CD14-positive monocyte (primary cell): ENCODE results near the gene PTPRN. TPM values are rescaled to one million over a fixed set of nuclear protein-coding genes. Genes with fewer than 3 reads are reported as not detected.
"Not testable (repeated sequence)": the region's sequence is repeated elsewhere in the genome, so short reads cannot be mapped to it uniquely, and the experiment has no call there.

Source experiments
- DNase-seq, 3 donors: peaks; one replicate each; pipeline ENCODE4 v3.0.0-alpha.2; 2011 to 2022
- H2AFZ ChIP-seq: 2 replicates; pipeline ENCODE4 v1.6.0; 2012; ENCODE audit warnings: mild to moderate bottlenecking, low read depth, low read length, inconsistent platforms; ENCODE audit not compliant: insufficient read depth, poor library complexity, severe bottlenecking
- H3K27ac ChIP-seq, 2 donors: 1 replicate in 1 of 2; 2 replicates in 1 of 2; pipeline ENCODE4 v1.5.1; 2012 to 2013; ENCODE audit warnings: low read length in 2 of 2, control low read depth in 1 of 2, inconsistent platforms in 1 of 2, low read depth in 1 of 2, mild to moderate bottlenecking in 1 of 2
- H3K27me3 ChIP-seq, 2 donors: one replicate each; pipeline versions ENCODE4 v1.6.0 to v1.6.1; 2011 to 2013; ENCODE audit warnings: low read length in 2 of 2; ENCODE audit not compliant: control insufficient read depth in 2 of 2, insufficient read depth in 2 of 2
- H3K36me3 ChIP-seq, 2 donors: replicated peaks in 1 of 2; 1 replicate in 1 of 2; 2 replicates in 1 of 2; pipeline versions ENCODE4 v1.5.1 to v1.6.1; 2012 to 2013; ENCODE audit warnings: low read length in 2 of 2, control low read depth in 1 of 2, inconsistent platforms in 1 of 2, mild to moderate bottlenecking in 1 of 2; ENCODE audit not compliant: insufficient read depth in 2 of 2, control insufficient read depth in 1 of 2
- H3K4me1 ChIP-seq, 2 donors: 1 replicate in 1 of 2; 2 replicates in 1 of 2; pipeline versions ENCODE4 v1.5.1 to v1.6.1; 2012 to 2013; ENCODE audit warnings: low read length in 2 of 2, control low read depth in 1 of 2, inconsistent platforms in 1 of 2, mild to moderate bottlenecking in 1 of 2, moderate library complexity in 1 of 2; ENCODE audit not compliant: insufficient read depth in 2 of 2, control insufficient read depth in 1 of 2
- H3K4me2 ChIP-seq: replicated peaks from 2 replicates; pipeline ENCODE3; 2012; ENCODE audit warnings: low read length, moderate library complexity, mild to moderate bottlenecking; ENCODE audit not compliant: poor library complexity, severe bottlenecking; ENCODE audit errors: extremely low read depth
- H3K4me3 ChIP-seq, 3 experiments: fragments of 200-600 bp in 1 of 3; sonication (generic) in 1 of 3; replicated peaks in 1 of 3; 1 replicate in 2 of 3; 2 replicates in 1 of 3; pipeline ENCODE4 v1.5.1; 2011 to 2013; ENCODE audit warnings: low read length in 3 of 3, mild to moderate bottlenecking in 3 of 3, control low read depth in 2 of 3, low read depth in 2 of 3, inconsistent platforms in 1 of 3, moderate library complexity in 1 of 3
- H3K79me2 ChIP-seq: 2 replicates; pipeline ENCODE4 v1.6.0; 2012; ENCODE audit warnings: mild to moderate bottlenecking, control low read depth, inconsistent platforms, low read length, moderate library complexity; ENCODE audit not compliant: insufficient read depth
- H3K9ac ChIP-seq: 2 replicates; pipeline ENCODE4 v1.6.0; 2017; ENCODE audit warnings: low read length, mild to moderate bottlenecking; ENCODE audit not compliant: insufficient read depth, poor library complexity, severe bottlenecking
- H3K9me3 ChIP-seq, 2 donors: replicated peaks in 1 of 2; 1 replicate in 1 of 2; 2 replicates in 1 of 2; pipeline versions ENCODE4 v1.5.1 to v1.6.1; 2012 to 2013; ENCODE audit warnings: low read length in 2 of 2, control low read depth in 1 of 2; ENCODE audit not compliant: control insufficient read depth in 1 of 2, insufficient read depth in 1 of 2
- H4K20me1 ChIP-seq: 2 replicates; pipeline ENCODE4 v1.6.0; 2012; ENCODE audit warnings: mild to moderate bottlenecking, low read length, control low read depth, moderate library complexity; ENCODE audit not compliant: insufficient read depth
- H3K27ac Mint-ChIP-seq, 7 donors: one replicate each; pipeline ENCODE4 v1.8.0; 2020; ENCODE audit warnings: mild to moderate bottlenecking in 7 of 7, mixed read lengths in 7 of 7, moderate library complexity in 6 of 7, inconsistent platforms in 2 of 7
- H3K27me3 Mint-ChIP-seq, 3 donors: one replicate each; pipeline ENCODE4 v1.8.0; 2021 to 2022; ENCODE audit warnings: low read depth in 3 of 3, mild to moderate bottlenecking in 3 of 3, mixed read lengths in 3 of 3, moderate library complexity in 3 of 3, inconsistent platforms in 1 of 3
- H3K36me3 Mint-ChIP-seq, 2 donors: one replicate each; pipeline ENCODE4 v1.8.0; 2020; ENCODE audit warnings: mixed read lengths in 2 of 2, inconsistent platforms in 1 of 2, mild to moderate bottlenecking in 1 of 2
- H3K4me1 Mint-ChIP-seq: one replicate; pipeline ENCODE4 v1.8.0; 2020; ENCODE audit warnings: mild to moderate bottlenecking, mixed read lengths
- H3K4me3 Mint-ChIP-seq, 2 donors: one replicate each; pipeline ENCODE4 v1.8.0; 2020; ENCODE audit warnings: mild to moderate bottlenecking in 2 of 2, mixed read lengths in 2 of 2, moderate library complexity in 1 of 2
- H3K9me3 Mint-ChIP-seq, 7 donors: one replicate each; pipeline ENCODE4 v1.8.0; 2020 to 2022; ENCODE audit warnings: mixed read lengths in 7 of 7, mild to moderate bottlenecking in 6 of 7, moderate library complexity in 6 of 7, inconsistent platforms in 2 of 7
- CTCF ChIP-seq: fragments of 200-600 bp; IDR thresholded peaks from one replicate; pipeline ENCODE4 v1.8.0; 2022; ENCODE audit warnings: antibody characterized with exemption, mild to moderate bottlenecking
- WGBS: methylation state at CpG from one replicate; pipeline ENCODE4 v1.1.5; 2013; ENCODE audit warnings: missing lambda C conversion rate; ENCODE audit not compliant: insufficient coverage; 5-methylcytosine and 5-hydroxymethylcytosine counted together
- intact Hi-C, 2 donors: fragments of 100-400 bp; cut with micrococcal nuclease; formaldehyde crosslinking; loops; one replicate each; pipeline versions ENCODE4 v1.15.0 to v1.15.1; 2023
- polyA plus RNA-seq, 3 donors: library from polyadenylated mRNA; depleted of rRNA in 1 of 3; unstranded in 2 of 3; stranded (reverse) in 1 of 3; fragments of 300-500 nt in 2 of 3; fragments of >200 nt in 1 of 3; fragmentation: Illumina TruSeq in 2 of 3; gene quantifications; 1 replicate in 2 of 3; 2 replicates in 1 of 3; pipeline ENCODE4 v1.2.3, GENCODE V29; 2012 to 2021

Gene PTPRN
- polyA plus RNA-seq, 3 donors = not detected

- Histone ChIP-seq H3K36me3 (no peaks in the 10 kb centered on the region), H3K9ac (no peak overlapping the region), H3K4me1 (no peaks in the 10 kb centered on the region), H3K27ac (no peak overlapping the region), H3K4me3 (no peak overlapping the region), H3K27me3 (peaks cover 8 to 22% of the 10 kb centered on the region in 2 donors), H3K79me2 (no peaks in the 10 kb centered on the region), H3K4me2 (no peak overlapping the region), H3K9me3 (no peaks in the 10 kb centered on the region), H4K20me1 (no peaks in the 10 kb centered on the region), H2AFZ (no peak overlapping the region)
- H3K4me1 Mint-ChIP-seq = peaks cover 4% of the 10 kb centered on the region
- H3K36me3 Mint-ChIP-seq = no peaks in the 10 kb centered on the region
- intact Hi-C loops = no loop called here
- H3K4me3 Mint-ChIP-seq = peak overlapping the region in 1 of 2 donors; percentile 52
- 66% methylated on average over 2 of the region's 4 CpGs for WGBS
- no peak for TF ChIP-seq CTCF
- DNase-seq = peak in 2 of 3 donors; percentile 7 to 25
- H3K27me3 Mint-ChIP-seq = peaks cover 30 to 48% (median 39%) of the 10 kb centered on the region in 3 donors
- no peaks in the 10 kb centered on the region for H3K9me3 Mint-ChIP-seq
- no peak overlapping the region for H3K27ac Mint-ChIP-seq
Observed at GRCh38 chr2:219323434-219323833, 14.2 kb upstream of the PTPRN start.

- Mint-ChIP-seq H3K4me1 (no peaks in the 10 kb centered on the region), H3K27me3 (peaks cover 13 to 24% (median 20%) of the 10 kb centered on the region in 3 donors)
- no peak overlapping the region for H3K4me3 ChIP-seq
Observed at GRCh38 chr2:219314804-219315468, 5.7 kb upstream of the PTPRN start.

GRCh38 chr2:219312683-219313263 lies 3.6 kb upstream of the PTPRN start:
- H3K79me2 ChIP-seq, H3K4me1 Mint-ChIP-seq, H3K36me3 ChIP-seq, H3K4me3 Mint-ChIP-seq, H3K36me3 Mint-ChIP-seq, H3K9me3 ChIP-seq, H3K4me3 ChIP-seq, H3K27ac Mint-ChIP-seq, DNase-seq, H3K27ac ChIP-seq, H3K9ac ChIP-seq, H3K4me2 ChIP-seq, H4K20me1 ChIP-seq, intact Hi-C loops, H3K4me1 ChIP-seq, H2AFZ ChIP-seq: not testable (repeated sequence)
- Mint-ChIP-seq H3K9me3 (peaks cover 0 to 19% (median 7%) of the 10 kb centered on the region in 7 donors), H3K27me3 (peaks cover 31 to 42% (median 32%) of the 10 kb centered on the region in 3 donors)
- H3K27me3 ChIP-seq = peaks cover 24 to 34% of the 10 kb centered on the region in 2 donors
- 96% methylated on average over 29 of the region's 49 CpGs for WGBS

More at GRCh38 chr2:219314804-219315468, 5.7 kb upstream of the PTPRN start:
- no peak overlapping the region for H3K27ac Mint-ChIP-seq
- H3K27me3 ChIP-seq = peaks cover 5 to 13% of the 10 kb centered on the region in 2 donors
- DNase-seq = no peak
- H2AFZ ChIP-seq = no peak overlapping the region
- WGBS = 92% methylated on average over 12 of the region's 16 CpGs
- H3K9ac ChIP-seq = no peak overlapping the region
- no peaks in the 10 kb centered on the region for H3K9me3 ChIP-seq
- H3K4me3 Mint-ChIP-seq = peak overlapping the region in 1 of 2 donors; percentile 30
- H3K36me3 Mint-ChIP-seq = no peaks in the 10 kb centered on the region
- no peaks in the 10 kb centered on the region for H3K4me1 ChIP-seq
- no peaks in the 10 kb centered on the region for H3K36me3 ChIP-seq
- no peaks in the 10 kb centered on the region for H4K20me1 ChIP-seq
- intact Hi-C loops = no loop called here
- no peak overlapping the region for H3K4me2 ChIP-seq
- no peak overlapping the region for H3K27ac ChIP-seq
- H3K9me3 Mint-ChIP-seq = peaks cover 0 to 5% (median 4%) of the 10 kb centered on the region in 7 donors
- no peaks in the 10 kb centered on the region for H3K79me2 ChIP-seq
- no peak for TF ChIP-seq CTCF
